GM18861 (cell line): Measurements from ENCODE around the gene TNFSF4.

Experiments used
- ATAC-seq: cut with Tn5 transposase; IDR thresholded peaks from one replicate; pipeline ENCODE4 v1.9.1; 2021; ENCODE audit not compliant: unreplicated experiment

Gene TNFSF4

DNA sequence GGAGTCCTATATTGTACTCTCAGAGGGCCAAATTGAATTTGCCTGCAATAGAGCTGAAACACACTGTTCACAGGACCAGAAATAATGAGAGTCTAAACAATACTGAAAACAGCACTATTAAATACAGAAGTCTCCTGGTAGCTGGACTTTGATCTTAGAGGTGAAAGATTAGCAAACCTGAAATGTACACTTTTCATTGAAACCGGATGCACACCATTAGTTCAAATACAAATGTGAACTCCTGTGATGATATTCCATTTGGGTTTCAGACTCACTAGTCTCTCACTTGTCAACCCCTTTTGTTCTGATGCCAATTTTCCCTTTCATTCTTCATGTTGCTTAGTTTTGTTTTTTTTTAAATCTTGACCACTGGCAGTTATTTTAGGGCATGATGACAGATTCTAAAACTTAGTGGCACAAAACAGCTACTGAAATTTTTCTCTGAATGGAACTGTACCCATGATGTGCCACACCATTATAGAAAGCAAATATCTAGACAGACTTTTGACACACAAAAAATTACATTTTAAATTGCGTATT is 5.9 kb upstream of the TNFSF4 start:
- ATAC-seq = peak; percentile 94

DNA sequence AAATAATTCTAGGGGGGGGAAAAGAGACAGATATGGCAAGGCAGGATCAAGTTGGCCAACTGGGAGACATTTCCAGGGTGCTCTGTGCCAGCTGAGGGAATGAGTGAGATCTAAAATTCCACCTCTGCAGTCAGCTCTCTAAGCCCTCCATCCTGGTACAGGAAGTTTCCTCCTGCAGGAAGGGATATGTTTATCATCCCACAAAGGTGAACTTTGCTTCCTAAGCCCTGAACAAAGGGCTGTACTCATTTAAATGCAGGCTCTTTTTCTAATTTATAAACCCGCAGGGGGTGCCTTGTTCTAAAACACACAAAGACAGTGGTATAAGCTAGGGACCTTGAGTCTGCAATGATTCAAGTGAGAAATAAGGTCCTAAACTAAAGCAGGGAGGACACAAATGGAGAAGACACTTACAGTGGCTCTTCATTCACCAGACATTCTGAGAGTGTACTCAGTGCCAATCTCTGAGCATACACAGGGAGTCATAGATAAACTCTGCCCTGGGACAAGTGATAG is 3.6 kb upstream of the TNFSF4 start:
- no peak for ATAC-seq

DNA sequence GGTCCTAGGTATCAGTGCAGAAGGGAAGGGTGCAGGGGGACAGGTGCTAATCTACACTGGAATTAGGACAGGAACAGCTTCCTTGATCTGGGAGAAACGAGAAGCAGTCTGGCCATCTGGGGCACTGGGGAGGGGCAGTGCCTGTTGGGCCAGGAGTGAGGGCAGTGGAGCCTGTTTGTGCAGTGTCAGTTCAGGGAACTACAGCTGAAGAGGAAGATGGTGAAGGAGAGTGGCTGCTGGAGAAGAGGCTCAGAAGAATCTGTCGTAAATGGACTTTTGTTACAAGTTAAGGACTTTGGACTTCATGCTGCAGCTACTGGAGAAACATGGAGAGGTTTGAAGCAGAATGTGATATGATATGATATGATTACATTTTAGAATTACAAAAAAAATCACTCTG is 3.2 kb upstream of the TNFSF4 start:
- no peak for ATAC-seq

DNA sequence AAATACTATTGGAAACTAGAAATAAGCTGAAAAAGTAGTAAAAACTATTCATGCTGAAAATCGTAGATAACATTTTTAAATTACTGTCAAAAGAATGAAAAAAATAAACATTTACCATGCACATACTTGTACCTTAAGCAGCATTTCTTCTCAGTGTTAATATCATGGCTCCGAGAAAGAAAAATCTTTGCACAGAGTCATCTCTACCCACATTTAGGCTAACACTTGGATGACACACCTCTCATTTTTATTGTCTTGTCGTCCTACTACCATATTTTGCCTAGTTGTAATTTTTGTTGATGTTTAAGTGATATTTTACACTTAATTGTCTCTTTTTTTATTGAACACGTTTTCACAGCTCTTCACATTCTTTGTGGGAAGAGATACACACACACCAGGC is 1.7 kb upstream of the TNFSF4 start:
- ATAC-seq = no peak

DNA sequence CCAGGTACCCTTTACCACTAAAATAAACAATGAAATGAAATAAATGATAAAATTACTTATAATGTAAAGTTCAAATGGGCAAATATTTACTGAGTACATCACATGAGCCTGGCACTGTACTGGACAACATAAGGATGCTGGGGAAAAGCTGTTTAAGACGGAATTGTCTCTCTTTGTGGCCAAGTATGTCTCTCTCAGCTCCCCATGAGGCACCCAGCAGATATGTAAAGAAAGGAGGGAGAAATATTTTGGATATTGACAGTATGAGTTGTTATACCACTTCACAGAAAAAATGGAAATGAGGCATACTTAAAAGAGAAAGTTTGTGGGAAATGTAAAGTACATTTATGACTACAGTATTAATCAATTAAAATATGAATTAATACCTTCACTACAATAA is 1.0 kb upstream of the TNFSF4 start:
- ATAC-seq = no peak

DNA sequence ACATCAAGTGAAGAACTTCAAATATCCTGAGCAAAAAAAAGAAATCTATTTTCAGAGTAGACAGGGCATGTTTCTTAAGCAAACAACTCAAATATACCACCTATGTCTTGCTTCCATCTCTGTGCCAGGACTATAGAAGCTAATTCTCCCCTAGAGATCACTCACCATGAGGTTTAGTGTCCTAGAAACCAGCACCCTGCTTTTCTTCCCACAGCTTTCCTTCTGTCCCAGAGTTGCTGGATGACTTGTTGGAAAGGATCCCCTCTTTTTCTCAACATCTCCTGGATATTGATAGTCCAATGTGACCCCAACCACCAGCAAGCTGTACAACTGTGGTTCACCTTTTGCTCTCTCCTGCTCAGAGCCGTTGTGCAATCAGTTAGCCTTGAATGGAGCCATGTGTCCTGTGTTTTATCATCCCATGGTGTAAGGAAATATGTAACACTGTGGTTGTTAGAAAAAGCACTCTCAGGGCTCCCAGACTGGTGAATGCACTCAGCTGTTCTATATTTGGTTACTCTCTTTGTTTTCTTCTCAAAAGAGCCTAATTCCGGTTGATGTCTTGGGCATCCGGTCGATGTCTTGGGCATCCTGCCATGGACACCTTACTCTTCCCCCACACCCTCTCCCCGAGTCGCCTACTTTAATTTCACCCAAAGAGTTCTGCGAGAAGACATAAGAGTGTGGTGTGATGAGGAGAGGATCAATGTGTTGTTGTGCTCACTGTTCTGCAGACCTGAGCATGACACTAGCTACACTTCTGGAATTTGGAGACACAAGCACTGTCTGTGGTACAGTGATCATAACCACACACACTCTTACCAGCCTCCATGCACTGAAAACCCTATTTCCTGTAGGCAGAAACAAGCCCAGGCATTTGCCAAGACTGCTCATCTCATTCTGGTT is 1.7 kb downstream of the TNFSF4 start:
- ATAC-seq = no peak

DNA sequence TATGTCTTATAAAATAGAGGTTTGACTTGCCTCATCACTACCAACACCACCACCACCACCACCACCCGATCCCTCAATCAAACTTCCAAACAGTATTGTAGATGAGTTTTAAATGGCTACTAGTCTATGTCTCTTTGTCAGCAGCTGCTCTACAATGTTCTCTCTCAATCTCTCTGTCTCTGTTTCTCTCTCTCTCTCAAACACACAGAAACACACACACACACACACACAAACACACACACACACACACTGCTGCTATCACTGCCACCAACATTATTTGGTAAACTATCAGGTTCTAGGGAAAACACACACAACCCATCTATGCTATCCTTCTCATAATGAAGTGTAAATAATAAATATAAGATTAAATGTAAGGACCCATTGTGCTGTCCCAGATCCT is 2.4 kb downstream of the TNFSF4 start:
- ATAC-seq = no peak

DNA sequence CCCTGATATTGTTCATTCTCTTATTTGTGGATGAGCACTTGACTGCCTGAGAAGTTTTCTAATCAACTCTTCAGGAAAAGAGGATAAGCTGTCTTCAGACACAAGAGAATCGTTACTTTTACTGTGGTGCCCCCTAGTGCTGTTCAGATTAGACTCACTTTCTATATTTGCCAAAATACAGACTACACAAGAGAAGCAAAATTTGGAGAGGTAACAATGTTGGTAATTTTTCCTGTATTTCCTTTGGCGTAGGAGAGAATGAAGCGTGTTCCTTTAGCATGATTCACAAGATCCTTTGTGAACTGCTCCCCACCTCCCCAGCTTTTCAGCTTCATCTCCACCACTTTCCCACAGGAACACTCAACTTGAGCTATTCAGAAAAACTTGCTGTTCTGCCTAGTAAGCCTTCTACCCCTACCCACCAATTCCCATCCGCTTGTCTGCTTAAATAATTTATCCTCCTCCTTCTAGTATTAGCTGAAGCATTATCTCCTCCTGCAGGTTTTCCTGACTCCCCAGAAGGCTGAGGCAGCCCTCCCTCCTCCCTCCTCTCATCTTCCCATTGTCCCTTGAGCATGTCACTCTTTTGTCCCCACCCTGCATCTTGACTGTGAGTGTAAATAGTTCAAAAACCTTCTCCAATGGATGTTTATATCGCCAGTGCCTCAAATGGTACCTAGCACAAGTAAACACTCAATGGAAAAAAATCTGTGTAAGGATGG is 4.5 kb downstream of the TNFSF4 start:
- no peak for ATAC-seq

DNA sequence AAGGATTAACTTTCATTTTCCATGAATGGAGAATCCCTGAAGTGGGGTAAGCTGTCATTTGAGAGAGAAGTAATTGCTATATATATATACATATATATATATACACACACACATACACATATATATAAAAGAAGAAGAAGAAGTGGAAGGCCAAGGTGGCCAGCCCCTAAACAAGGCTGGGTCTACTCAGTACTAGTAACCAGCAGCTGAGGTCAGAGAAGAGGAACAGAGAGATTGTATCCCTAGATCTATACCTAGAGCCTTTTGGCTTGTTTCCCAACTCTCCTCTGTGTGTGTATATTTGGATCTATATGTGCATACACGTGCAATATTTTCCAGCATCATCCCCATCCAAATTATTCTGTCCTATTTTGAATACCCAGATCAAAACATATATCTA is 5.2 kb downstream of the TNFSF4 start:
- no peak for ATAC-seq

DNA sequence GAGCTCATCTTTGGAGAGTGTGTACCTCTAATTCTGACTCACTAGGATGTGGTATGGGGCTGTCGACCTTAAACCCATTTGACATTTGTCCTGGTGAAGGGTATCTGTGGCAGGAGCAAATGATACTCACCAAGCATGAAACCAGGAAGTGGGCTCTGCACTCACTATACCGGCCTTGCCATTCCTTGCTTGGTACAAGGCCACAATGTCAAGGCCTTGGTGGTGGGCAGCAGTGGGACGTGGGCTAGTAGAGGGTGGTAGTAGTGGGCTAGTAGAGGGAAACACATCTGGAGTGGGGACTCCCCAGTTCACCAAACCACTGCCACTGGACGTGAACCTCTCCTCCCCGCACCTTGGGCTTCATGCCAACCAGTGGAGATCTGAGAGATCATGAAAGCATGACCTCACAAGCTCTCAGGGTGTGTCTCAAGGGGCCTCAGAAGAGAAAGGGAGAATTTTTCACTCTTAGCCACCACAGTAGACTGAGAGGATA is 11.5 kb downstream of the TNFSF4 start:
- ATAC-seq = peak; percentile 77

DNA sequence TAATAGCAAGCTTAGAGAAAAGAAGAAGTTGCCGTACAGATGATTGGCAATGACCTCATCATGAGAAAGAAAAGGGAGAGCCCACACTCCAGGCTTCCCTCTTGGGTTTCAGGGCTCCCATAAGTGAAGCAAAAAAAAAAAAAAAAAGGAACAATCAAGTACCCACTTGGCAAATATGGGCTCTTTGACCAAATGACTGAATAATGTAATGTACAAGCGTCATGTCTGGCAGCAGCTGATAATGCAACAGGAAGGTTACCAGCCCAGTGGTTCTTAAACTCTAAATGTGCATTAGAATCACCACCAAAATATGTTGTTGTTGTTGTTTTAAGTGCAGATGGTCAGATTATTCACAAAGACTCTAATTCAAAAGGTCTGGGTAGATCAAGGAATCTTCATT is 13.5 kb downstream of the TNFSF4 start:
- ATAC-seq = no peak

DNA sequence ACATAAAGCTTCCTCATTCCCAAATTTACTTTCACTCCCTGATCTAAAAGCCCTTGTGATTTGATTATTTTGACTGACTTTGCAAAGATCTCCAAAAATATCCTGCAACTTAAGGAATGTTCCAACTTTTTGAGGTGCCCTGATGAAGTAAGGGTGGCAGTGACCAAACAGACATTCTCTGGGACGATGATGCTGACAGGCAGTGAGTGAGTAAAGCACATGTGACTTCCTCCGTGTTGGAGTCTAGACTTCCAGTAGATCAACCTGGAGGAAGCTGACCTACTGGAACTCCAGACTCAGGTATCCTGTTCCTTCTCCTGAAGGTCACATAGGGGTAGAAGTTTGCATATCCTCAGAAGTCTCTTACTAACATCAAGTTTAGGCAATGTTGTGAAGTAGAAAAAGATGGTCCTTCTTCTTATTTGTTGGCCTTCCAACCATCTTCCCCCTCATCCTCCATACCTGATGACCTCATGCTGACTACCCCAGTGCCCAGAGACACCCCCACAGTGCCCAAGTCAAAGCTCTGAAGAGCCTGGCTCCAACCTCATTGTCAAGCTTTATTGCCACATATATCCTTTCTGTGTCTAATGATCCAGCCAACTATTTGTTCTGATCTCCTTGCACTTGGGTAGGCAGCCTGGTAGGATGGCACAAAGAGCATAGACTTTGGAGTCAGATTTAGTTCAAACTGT is 16.0 kb downstream of the TNFSF4 start:
- no peak for ATAC-seq

DNA sequence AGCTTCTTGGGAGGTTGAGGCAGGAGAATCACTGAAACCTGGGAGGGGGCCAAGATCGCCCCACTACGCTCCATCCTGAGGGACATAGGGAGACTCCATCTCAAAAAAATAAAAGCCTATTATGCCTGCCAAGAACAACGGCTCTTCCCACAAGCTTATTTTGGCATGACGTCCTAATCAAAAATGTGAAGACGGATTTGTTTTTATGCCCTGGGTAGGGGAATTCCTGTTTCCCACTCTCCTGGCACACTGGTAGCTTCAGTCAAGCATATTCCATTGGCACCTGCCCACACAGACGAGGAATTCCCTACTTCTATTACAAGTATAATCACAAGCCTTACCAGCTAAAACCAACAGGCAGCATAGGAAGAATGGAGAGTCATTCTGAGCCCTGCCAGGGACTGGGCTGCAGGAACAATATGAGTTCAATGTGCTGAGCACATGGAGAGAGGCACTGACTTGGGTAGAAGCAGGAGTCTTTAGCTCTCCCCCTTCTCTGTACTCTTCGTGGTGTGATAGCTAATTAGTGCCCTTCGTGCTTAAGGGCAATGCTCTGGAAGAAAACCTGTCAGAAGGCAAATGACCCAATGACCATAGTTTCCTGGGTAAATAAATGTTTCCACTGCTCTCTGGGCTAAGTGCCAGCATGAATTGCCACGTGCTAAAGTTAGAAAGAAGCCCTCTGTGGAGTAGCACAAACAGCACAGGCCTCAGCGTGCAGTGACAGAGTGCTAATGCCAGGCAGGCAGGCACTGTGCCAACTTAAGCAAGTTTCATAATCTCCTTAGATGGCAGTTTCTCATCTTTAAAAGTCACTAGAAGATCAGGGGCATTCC is 16.8 kb downstream of the TNFSF4 start:
- ATAC-seq = peak; percentile 31

DNA sequence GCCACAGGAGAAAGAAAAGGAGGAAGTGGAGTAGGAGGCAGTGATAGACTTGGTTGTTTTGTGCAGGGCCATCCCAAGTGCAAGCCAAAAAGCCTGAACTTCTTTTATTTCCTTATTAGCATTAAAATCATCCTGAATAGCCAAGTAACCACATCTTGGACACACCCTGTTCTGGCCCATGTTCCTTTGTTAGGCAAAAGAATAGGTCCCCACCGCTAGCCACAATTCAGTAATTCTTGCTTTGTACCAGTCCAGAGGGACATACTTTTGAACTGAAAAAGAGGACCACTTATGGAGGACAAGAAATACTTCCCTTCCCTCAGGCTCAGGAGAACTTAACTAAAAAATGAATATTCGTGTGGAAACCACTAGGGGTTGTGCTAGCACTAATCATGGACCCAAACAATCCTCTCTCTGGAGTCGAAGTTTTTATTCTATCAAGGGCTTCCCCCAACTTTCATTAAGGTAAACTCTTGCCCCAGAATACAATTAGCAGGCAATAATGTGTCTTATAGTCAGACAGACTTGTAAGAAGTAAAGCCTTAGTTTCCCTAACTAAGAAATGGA is 19.4 kb downstream of the TNFSF4 start:
- ATAC-seq = no peak

DNA sequence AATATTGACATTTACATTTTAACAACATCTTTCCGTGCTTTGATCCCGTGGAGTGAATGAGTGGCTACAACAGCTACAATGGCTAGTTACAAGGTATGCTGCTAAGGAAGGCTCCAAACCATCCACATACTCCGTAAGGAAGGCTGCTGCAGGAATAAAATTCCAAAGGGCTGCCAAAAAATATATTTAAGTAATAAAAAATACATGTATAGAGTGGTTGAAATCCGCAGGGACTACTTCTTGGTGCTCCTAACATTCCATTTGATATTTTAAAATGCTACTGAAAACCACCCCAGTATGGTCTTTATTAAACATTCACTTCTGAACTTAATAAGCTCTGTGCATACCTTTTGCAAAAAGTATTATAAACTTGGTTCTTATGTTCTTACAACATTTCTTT is 25.3 kb downstream of the TNFSF4 start:
- no peak for ATAC-seq

DNA sequence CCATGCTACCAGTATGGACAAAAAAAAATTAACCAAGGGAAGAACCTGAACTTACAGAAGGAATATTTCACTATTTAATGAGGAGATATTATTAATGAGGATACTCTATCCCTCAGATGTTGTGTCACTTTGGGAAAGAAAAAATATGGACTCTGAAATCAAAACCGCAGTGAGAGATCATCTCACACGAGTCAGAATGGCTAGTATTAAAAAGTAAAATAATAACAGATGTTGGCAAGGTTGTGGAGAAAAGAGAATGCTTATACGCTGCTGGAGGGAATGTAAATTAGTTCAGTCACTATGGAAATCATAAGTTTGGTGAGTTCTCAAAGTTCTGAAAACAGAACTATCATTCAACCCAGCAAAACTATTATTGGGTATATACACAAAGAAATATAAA is 30.9 kb downstream of the TNFSF4 start:
- ATAC-seq = no peak

DNA sequence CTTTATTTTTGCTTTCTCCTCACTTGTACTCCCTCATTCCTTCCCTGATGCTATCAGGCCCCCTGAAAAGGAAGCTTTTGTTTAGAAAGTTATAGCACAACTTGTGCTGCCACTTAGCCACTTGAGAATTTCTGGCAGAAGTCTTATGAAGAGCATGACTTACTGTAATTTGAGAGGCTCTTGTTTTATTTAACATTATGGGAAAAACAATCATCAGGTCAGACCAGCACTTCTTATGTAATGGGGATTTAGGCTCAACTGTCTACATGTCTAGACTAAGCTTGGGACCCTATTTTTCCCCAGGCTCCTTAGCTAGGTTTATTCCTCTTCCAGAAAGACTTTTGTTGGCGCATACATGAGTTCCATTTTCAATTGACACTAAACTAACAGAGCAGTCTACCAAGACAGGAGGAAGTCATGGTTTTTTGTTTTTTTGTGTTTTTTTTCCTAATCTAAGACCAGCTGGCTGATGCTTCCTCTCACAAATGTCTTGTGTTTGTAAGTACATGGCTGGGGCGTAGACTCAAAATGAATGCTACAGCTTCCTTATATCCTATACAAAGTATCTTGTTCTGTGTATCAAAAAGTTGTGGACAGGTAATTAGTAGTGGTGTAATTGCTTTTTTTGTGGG is 31.5 kb downstream of the TNFSF4 start:
- no peak for ATAC-seq

DNA sequence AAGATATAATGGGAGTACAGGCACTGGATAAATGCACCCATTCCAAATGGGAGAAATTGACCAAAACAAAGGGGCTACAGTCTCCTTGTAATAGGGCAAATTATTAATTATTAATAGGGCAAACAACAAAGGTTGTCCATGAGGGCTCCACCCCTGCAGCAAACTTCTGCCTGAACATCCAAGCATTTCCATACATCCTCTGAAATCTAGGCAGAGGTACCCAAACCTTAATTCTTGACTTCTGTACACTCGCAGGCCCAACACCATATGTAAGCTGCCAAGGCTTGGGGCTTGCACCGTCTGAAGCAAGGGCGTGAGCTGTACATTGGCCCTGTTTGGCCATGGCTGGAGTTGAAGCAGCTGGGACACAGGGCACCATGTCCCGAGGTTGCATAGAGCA is 33.7 kb downstream of the TNFSF4 start:
- no peak for ATAC-seq

DNA sequence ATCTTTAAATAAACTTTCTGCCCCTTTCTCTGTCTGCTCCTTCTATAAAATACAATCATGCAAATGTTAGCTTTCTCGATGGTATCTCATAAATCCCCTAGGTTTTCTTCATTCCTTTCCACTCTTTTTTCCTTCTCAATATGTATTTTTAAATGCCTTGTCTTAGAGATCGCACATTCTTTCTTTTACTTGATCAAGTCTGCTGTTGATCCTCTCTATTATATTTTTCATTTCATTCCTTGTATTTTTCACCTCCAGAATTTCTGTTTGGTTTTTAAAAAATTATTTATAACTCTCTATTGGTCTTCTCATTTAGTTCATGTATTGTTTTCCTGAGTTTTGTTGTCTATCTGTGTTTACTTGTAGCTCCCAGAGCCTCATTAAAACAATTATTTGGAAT is 36.0 kb downstream of the TNFSF4 start:
- ATAC-seq = no peak
